ENCODE results near the gene TTLL5.

Gene TTLL5

GRCh38 chr14:75672605-75673192 is 11.7 kb downstream of the TTLL5 start:
- Histone ChIP-seq H3K79me2 (ENCODE audit: control insufficient read depth, low read length) (0 out of 2 replicates have a peak, but pooled peaks cover 4% of the 10 kb centered on the region), H3K4me3 (ENCODE audit: low read length) (no peak overlapping the region), H3K9me3 (ENCODE audit: control insufficient read depth, insufficient read depth, low read length) (no peaks in the 10 kb centered on the region), H3F3A (ENCODE audit: control insufficient read depth, insufficient read depth) (no peaks in the 10 kb centered on the region), H3K4me1 (ENCODE audit: control insufficient read depth, low read length) (0 out of 2 replicates have a peak, but pooled peaks cover 4% of the 10 kb centered on the region), H3K4me2 (ENCODE audit: low read length) (no peak overlapping the region), H3K27me3 (ENCODE audit: control insufficient read depth, low read length) (no peaks in the 10 kb centered on the region), H4K20me1 (ENCODE audit: control insufficient read depth, insufficient read depth, low read depth, low read length) (no peaks in the 10 kb centered on the region), H3K9me2 (replicated peaks; ENCODE audit: control insufficient read depth, low read length) (no peaks in the 10 kb centered on the region), H3K36me3 (ENCODE audit: control insufficient read depth, low read length) (peaks cover 38% of the 10 kb centered on the region), H3K27ac (ENCODE audit: low read depth, low read length) (no peak overlapping the region)
- TF ChIP-seq CTCF (IDR thresholded peaks at IDR 0.05; ENCODE audit: low read depth, low read length, poor library complexity, severe bottlenecking) = no peak
- no peak for TF ChIP-seq EZH2phosphoT487 (IDR thresholded peaks at IDR 0.05; ENCODE audit: borderline replicate concordance, low read length)

- Histone ChIP-seq H3K27me3 (ENCODE audit: control insufficient read depth, low read length) (no peaks in the 10 kb centered on the region), H4K20me1 (ENCODE audit: control insufficient read depth, insufficient read depth, low read depth, low read length) (no peaks in the 10 kb centered on the region), H3K4me3 (ENCODE audit: low read length) (no peak overlapping the region), H3F3A (ENCODE audit: control insufficient read depth, insufficient read depth) (no peaks in the 10 kb centered on the region), H3K9me2 (replicated peaks; ENCODE audit: control insufficient read depth, low read length) (no peaks in the 10 kb centered on the region), H3K4me2 (ENCODE audit: low read length) (no peak overlapping the region), H3K36me3 (ENCODE audit: control insufficient read depth, low read length) (peaks cover 38% of the 10 kb centered on the region), H3K4me1 (ENCODE audit: control insufficient read depth, low read length) (0 out of 2 replicates have a peak, but pooled peaks cover 4% of the 10 kb centered on the region), H3K27ac (ENCODE audit: low read depth, low read length) (no peak overlapping the region), H3K79me2 (ENCODE audit: control insufficient read depth, low read length) (0 out of 2 replicates have a peak, but pooled peaks cover 4% of the 10 kb centered on the region), H3K9me3 (ENCODE audit: control insufficient read depth, insufficient read depth, low read length) (no peaks in the 10 kb centered on the region)
- TF ChIP-seq EZH2phosphoT487 (IDR thresholded peaks at IDR 0.05; ENCODE audit: borderline replicate concordance, low read length) = no peak
- no peak for TF ChIP-seq CTCF (IDR thresholded peaks at IDR 0.05; ENCODE audit: low read depth, low read length, poor library complexity, severe bottlenecking)
Measured at GRCh38 chr14:75673345-75674035, 12.4 kb downstream of the TTLL5 start.

- TF ChIP-seq CTCF (IDR thresholded peaks at IDR 0.05; ENCODE audit: low read depth, low read length, poor library complexity, severe bottlenecking) (peak; percentile 43), EZH2phosphoT487 (IDR thresholded peaks at IDR 0.05; ENCODE audit: borderline replicate concordance, low read length) (no peak)
- 0 out of 2 replicates have a peak, but pooled peaks cover 1% of the 10 kb centered on the region for H3K4me1 ChIP-seq (ENCODE audit: control insufficient read depth, low read length)
- no peaks in the 10 kb centered on the region for H4K20me1 ChIP-seq (ENCODE audit: control insufficient read depth, insufficient read depth, low read depth, low read length)
- no peaks in the 10 kb centered on the region for H3F3A ChIP-seq (ENCODE audit: control insufficient read depth, insufficient read depth)
- no peak overlapping the region for H3K27ac ChIP-seq (ENCODE audit: low read depth, low read length)
- no peaks in the 10 kb centered on the region for H3K9me2 ChIP-seq (replicated peaks; ENCODE audit: control insufficient read depth, low read length)
- peaks cover 22% of the 10 kb centered on the region for H3K36me3 ChIP-seq (ENCODE audit: control insufficient read depth, low read length)
- no peak overlapping the region for H3K4me2 ChIP-seq (ENCODE audit: low read length)
- no peaks in the 10 kb centered on the region for H3K27me3 ChIP-seq (ENCODE audit: control insufficient read depth, low read length)
- H3K9me3 ChIP-seq (ENCODE audit: control insufficient read depth, insufficient read depth, low read length) = no peaks in the 10 kb centered on the region
- no peak overlapping the region for H3K4me3 ChIP-seq (ENCODE audit: low read length)
- 0 out of 2 replicates have a peak, but pooled peaks cover 4% of the 10 kb centered on the region for H3K79me2 ChIP-seq (ENCODE audit: control insufficient read depth, low read length)
Measured at GRCh38 chr14:75675265-75675960, 14.4 kb downstream of the TTLL5 start.

All from DOHH2 (cell line).